ENCODE measurements around the gene NKD1.
A peak's percentile ranks its signal among the peaks of the same experiment; 100 is the strongest.

Gene NKD1

GRCh38 chr16:50653633-50654519, 105.7 kb downstream of the NKD1 start:
- DNase-seq: no peak

GRCh38 chr16:50655558-50656055, 107.4 kb downstream of the NKD1 start:
- DNase-seq: no peak

- peak; percentile 61 for DNase-seq
These were observed 109.0 kb downstream of the NKD1 start for GRCh38 chr16:50657241-50657640.

- no peak for DNase-seq
These were observed 111.6 kb downstream of the NKD1 start for GRCh38 chr16:50659806-50660205.

GRCh38 chr16:50662306-50662940, 114.2 kb downstream of the NKD1 start:
- DNase-seq: no peak

GRCh38 chr16:50664270-50664669, 116.1 kb downstream of the NKD1 start:
- no peak for DNase-seq

- peak; percentile 90 for DNase-seq
These were observed 117.1 kb downstream of the NKD1 start for GRCh38 chr16:50665128-50665878.

- peak; percentile 84 for DNase-seq
These were observed 118.7 kb downstream of the NKD1 start for GRCh38 chr16:50666658-50667496.

- no peak for DNase-seq
These were observed 119.5 kb downstream of the NKD1 start for GRCh38 chr16:50667497-50668367.

GRCh38 chr16:50668368-50669008, 120.3 kb downstream of the NKD1 start:
- no peak for DNase-seq

GRCh38 chr16:50669741-50670140, 121.5 kb downstream of the NKD1 start:
- DNase-seq: no peak

GRCh38 chr16:50670476-50670875, 122.3 kb downstream of the NKD1 start:
- DNase-seq: no peak

- DNase-seq: peak; percentile 71
These were observed 123.6 kb downstream of the NKD1 start for GRCh38 chr16:50671644-50672260.

- DNase-seq: no peak
These were observed 125.5 kb downstream of the NKD1 start for GRCh38 chr16:50673496-50674275.

GRCh38 chr16:50674831-50675230, 126.6 kb downstream of the NKD1 start:
- no peak for DNase-seq

- no peak for DNase-seq
These were observed 127.8 kb downstream of the NKD1 start for GRCh38 chr16:50675686-50676610.

GRCh38 chr16:50676684-50677225, 128.6 kb downstream of the NKD1 start:
- no peak for DNase-seq

- DNase-seq: no peak
These were observed 129.2 kb downstream of the NKD1 start for GRCh38 chr16:50677351-50677750.
